ENCODE results near the gene E2F2. TPM values are rescaled to one million over a fixed set of nuclear protein-coding genes. Genes with fewer than 3 reads are reported as not detected.

E2F2 gene
- total RNA-seq, 1 donor from 2014 or later = 2.9 TPM

DNA sequence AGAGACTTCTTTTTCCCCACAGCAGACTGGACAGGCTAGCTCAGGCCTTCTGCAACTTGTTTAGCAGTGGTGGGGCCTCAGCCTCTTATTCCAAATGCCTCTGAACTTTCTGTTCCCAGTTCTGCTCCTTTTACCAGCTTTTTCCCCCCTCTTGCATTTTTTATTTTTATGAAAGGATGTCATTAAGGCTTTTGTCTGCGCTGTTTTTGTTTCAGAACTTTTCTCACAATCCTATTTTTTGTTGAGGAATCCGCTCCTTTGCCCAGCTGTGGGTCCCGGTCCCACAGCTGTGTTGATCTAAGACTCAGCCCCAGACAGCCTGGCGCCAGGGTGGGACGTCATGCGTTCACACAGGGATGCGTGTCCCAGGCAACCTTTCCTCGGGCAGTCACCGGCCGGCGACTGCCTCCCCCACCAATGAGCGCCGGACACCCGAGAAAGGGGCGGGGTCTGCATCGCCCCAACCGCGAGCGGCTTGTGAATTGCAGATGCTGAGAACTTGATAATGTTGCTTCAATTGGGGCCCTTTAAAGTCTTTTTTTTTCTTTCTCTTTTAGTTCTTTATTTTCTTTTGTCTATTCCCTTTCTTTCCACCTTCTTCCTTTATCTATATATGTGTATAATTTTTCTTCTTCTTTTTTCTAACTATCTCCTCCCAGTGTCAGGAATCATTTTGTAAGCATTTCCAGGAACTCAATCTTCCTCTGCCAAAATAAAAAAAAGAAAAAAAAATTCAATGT, 31.3 kb upstream of the E2F2 start:
- DNase-seq (ENCODE audit: extremely low spot score in 2 of 2) = peak in 1 of 2 donors; percentile 98
- Histone ChIP-seq H3K36me3 (no peaks in the 10 kb centered on the region), H3K27ac (peak overlapping the region; percentile 86), H3K4me1 (peaks cover 45% of the 10 kb centered on the region), H3K4me3 (peak overlapping the region in 1 of 2 donors; percentile 10), H3K9me3 (no peaks in the 10 kb centered on the region), H3K27me3 (no peaks in the 10 kb centered on the region)
- intact Hi-C loops (cut with DNase I) = no loop called here
- TF ChIP-seq CTCF (IDR thresholded peaks at IDR 0.05) = no peak
- peak in 1 of 2 donors; percentile 58 for TF ChIP-seq POLR2A (IDR thresholded peaks at IDR 0.05)
- TF ChIP-seq POLR2AphosphoS5 (IDR thresholded peaks at IDR 0.05; ENCODE audit: insufficient read depth in 1 of 2, low read depth in 1 of 2) = peak; percentile 94 to 95

GRCh38 chr1:23561813-23562100, 30.7 kb upstream of the E2F2 start:
- TF ChIP-seq POLR2AphosphoS5 (IDR thresholded peaks at IDR 0.05; ENCODE audit: insufficient read depth in 1 of 2, low read depth in 1 of 2) (no peak), CTCF (IDR thresholded peaks at IDR 0.05) (no peak), POLR2A (IDR thresholded peaks at IDR 0.05) (no peak)
- no peaks in the 10 kb centered on the region for H3K36me3 ChIP-seq
- no peak for DNase-seq (ENCODE audit: extremely low spot score in 2 of 2)
- H3K4me3 ChIP-seq = peak overlapping the region in 1 of 2 donors; percentile 10
- no peaks in the 10 kb centered on the region for H3K9me3 ChIP-seq
- H3K4me1 ChIP-seq = peaks cover 51% of the 10 kb centered on the region
- no peaks in the 10 kb centered on the region for H3K27me3 ChIP-seq
- H3K27ac ChIP-seq = peak overlapping the region; percentile 86
- intact Hi-C loops (cut with DNase I) = no loop called here

DNA sequence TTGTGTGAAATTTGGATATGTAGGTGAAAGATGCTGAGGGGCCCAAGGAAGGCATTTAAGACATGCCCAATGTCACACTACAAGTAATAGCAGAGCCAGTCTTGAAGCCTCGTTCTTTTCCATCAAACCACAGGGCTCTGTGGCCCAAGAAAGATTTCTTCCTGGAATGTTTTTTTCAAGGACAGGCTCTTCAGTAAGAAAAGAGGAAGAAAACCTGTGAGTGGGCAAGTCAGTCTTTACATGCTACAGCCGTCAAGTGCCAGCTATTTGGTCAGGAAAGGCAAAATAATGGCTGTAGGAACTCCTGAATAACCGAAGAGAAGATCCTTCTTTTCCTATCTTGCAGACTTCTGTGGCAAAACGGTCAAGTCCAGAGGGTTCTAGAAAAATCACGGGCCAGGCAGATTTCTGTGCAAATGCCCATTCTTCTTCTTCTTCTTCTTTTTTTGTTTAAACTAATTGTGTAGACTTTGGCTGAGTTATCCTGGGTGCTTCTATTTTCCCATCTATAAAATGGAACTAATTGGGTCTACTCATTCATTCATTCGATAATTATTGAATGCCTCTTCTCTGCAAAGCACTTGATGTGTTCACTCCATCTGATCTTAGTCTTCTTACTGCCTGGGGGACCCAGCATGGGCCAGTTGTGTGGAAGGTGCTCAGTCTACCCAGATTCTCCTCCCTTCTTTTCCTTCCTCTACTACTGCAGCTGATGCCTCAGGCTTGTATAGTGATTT, 30.2 kb upstream of the E2F2 start:
- DNase-seq (ENCODE audit: extremely low spot score in 2 of 2) = no peak
- H3K9me3 ChIP-seq = no peaks in the 10 kb centered on the region
- peaks cover 56% of the 10 kb centered on the region for H3K4me1 ChIP-seq
- intact Hi-C loops (cut with DNase I) = no loop called here
- peak overlapping the region in 1 of 2 donors; percentile 10 for H3K4me3 ChIP-seq
- no peaks in the 10 kb centered on the region for H3K27me3 ChIP-seq
- TF ChIP-seq CTCF (IDR thresholded peaks at IDR 0.05) (no peak), POLR2AphosphoS5 (IDR thresholded peaks at IDR 0.05; ENCODE audit: insufficient read depth in 1 of 2, low read depth in 1 of 2) (no peak), POLR2A (IDR thresholded peaks at IDR 0.05) (no peak)
- peak overlapping the region; percentile 86 for H3K27ac ChIP-seq
- no peaks in the 10 kb centered on the region for H3K36me3 ChIP-seq

DNA sequence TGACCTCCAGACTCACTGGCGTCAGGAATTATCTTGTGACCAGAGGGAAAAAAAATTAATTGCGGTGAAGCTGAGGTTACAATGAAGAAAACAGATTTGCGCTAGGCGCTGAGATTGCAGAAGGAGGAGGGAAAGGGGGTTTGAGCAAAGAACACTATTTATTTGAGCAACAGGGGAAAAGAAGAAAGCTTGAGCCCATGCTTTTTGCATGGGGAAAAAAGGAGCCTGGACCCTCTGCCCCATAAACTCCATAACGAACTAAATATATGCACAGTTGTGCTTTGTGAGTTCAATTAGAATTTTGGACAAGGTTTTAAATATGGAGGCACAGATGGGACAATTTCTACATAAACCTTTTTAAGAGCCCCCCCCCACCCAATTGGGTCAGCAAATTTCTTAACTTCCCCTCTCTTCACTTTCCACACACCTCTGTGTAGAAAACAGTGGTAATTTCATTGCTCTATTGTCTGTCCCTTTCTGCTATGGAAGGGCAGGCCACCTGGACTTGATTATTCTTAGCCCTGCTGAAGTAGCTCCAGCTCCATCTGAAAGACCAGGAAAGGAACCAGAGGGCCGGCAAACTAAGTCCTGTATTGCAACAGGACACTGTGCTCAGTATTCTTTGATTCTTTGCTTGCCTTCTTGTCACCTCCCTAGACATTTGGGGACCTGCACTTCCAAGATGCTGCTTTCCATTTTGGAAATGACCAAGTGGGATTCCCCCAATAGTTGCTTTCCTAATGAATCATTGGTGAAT, 29.1 kb upstream of the E2F2 start:
- Histone ChIP-seq H3K4me3 (peak overlapping the region; percentile 65 to 73), H3K27me3 (no peaks in the 10 kb centered on the region), H3K4me1 (peaks cover 67% of the 10 kb centered on the region), H3K36me3 (no peaks in the 10 kb centered on the region), H3K9me3 (no peaks in the 10 kb centered on the region), H3K27ac (peak overlapping the region; percentile 86)
- no peak for DNase-seq (ENCODE audit: extremely low spot score in 2 of 2)
- TF ChIP-seq POLR2A (IDR thresholded peaks at IDR 0.05) = no peak
- TF ChIP-seq POLR2AphosphoS5 (IDR thresholded peaks at IDR 0.05; ENCODE audit: insufficient read depth in 1 of 2, low read depth in 1 of 2) = no peak
- no peak for TF ChIP-seq CTCF (IDR thresholded peaks at IDR 0.05)
- intact Hi-C loops (cut with DNase I) = no loop called here

Measured in vagina (tissue), 2 donors.